Fibroblast of skin of left biceps (primary cell): Measurements from ENCODE around the gene SEMA6B.

ENCODE experiments used
- DNase-seq, 2 experiments: peaks; one replicate each; pipeline ENCODE4 v3.0.0-alpha.2; 2013; ENCODE audit warnings: low read depth in 2 of 2

The SEMA6B gene

GRCh38 chr19:4507804-4508203 lies 51.7 kb downstream of the SEMA6B start:
- DNase-seq = no peak

DNA sequence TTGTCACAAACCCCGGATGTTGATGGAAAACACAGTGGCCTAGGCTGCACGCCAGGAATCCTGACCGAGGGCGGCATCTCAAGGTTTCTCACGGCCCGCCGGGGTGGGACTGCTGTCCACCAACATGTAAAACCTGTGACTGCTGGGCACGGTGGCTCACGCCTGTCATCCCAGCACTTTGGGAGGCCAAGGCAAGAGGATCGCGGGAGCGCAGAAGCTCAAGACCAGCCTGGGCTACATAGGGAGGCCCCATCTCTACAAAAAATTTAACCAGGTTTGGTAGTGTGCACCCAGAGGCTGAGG lies 52.4 kb downstream of the SEMA6B start:
- no peak for DNase-seq

DNA sequence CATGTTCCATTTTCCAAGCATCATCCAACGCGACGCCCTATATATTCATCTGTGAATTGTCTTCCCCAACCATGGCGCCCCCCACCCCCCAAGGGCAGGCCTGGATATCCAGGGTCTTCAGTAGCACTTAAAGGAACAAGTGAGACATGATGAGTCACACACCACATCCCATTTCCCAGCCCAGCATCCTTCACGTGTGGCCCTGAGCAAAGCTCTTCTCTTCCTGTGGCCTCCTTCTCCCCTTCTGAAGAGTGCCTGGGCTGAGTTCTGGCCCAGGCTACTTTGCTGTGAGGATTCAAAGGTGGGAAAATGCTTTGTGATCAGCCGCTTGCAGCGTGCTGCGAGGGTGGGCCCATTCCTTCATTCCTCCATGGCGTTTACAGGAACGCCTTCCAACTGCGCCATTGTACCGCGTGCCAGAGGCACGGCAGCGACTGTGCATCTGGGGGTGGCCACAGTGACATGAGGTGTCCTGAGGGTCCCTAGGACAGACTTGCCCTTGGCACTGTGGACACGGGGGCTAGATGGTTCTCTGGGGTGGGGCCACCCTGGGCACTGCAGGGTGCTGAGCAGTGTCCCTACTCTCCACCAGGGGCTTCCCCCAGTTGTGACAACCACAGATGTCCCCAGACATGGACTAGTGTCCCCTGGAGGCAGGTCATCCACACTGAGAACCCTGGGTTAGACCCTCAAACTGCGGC lies 52.9 kb downstream of the SEMA6B start:
- peak; percentile 7 to 9 for DNase-seq

- DNase-seq = no peak
Observed at GRCh38 chr19:4505570-4506448, 53.7 kb downstream of the SEMA6B start.

DNA sequence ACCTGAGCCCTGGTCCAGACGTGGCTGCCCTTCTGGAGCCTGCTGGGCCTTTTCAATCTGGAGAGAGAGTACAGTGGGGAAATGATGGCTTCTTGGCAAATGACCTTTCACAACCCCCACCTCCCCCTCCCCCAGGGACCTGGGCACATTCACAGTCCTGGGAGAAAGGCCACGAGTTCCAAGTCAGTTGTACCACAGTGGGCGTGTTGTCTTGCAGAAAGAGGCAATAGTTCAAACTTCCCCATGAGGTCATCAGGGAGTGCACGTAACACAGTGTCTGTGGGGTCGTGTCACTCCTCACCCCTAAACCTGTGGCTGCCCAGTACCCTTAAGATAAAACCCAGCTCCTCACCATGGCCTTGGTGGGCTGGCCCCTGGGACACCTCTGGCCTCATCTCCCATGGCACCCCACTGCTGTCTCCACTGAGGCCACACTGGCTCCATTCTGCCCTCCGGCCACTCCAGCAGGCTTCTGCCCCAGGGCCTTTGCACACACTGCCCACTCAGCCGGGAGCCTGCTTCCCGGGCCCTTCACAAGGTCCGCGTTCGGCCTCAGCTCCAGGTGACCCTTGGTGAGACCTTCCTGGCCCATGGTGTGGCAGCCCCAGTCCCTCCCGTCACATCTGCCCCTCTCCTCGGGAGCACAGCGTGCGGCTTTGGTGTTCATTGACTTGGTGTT lies 54.5 kb downstream of the SEMA6B start:
- DNase-seq = no peak

DNA sequence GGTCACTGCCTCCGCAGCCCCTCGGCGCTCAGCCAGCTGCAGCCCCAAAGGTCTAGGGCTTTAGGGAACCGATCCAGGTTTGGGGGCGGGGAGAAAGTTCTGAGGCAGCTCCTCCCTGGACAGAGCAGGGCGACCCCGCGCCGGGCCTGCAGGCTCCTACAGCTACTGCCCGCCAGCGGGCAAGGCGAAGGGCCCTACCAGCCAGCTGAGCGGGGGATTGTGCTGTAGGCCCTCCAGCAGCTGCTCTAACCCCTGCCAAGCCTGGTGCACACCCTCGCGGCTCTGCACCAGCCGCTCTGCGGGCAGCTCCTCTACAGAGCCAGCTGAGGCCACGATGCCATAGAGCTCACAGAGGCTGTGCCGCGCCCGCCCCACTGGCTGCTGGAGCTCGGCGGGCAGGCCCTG lies 55.2 kb downstream of the SEMA6B start:
- no peak for DNase-seq

DNA sequence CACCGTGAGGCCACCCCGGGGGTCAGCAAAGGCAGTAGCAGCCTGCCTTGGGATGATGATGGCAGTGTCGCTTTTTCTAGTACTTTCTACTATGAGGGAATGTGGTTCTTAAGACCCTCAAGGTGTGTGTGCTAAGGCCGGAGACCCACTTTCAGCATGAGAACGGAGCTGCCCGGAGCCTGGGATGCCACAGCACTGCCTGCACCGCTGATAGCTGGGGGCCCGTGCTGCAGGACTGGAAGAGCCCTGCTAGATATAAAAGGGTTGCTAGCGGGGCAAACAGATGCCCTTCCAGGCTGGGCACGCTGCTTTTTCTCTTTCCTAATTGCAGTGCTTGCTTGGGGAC lies 55.7 kb downstream of the SEMA6B start:
- DNase-seq = no peak

DNA sequence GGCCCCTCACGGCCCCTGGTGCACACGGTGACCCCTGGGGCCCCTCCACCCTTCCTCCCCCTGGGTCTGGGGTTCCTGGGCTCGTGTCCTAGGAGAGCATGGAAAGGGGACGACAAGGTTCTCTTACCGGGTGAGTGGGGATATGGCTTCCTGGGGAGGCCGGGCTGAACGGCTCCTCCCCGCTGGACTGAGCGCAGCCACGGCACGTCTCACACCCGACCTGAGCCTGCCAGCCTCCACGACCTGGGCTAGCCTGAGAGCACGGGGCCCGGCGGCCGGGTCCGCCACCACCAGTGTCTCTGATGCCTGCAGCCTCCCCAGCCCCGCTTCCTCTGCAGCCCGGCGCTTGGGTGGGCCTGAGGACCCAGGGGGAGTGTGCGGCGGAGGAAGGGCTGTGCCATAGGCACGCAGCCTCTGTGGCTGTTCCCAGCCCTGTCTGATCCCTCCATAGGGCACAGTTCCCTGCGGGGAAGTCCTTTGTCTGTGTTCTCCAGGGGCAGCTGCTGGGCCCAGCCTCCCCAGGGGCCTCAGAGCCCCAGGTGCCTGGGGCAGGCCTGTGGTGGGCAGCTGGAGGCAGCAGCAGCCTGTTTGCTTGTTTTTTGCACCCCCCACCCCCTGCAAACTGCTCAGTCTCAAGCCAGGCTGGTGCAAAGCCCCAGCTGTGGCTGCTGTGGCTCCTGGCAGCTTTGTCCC lies 56.2 kb downstream of the SEMA6B start:
- DNase-seq = no peak

- DNase-seq = no peak
Observed at GRCh38 chr19:4502282-4503131, 57.0 kb downstream of the SEMA6B start.

GRCh38 chr19:4501691-4502090 lies 57.8 kb downstream of the SEMA6B start:
- DNase-seq = no peak

DNA sequence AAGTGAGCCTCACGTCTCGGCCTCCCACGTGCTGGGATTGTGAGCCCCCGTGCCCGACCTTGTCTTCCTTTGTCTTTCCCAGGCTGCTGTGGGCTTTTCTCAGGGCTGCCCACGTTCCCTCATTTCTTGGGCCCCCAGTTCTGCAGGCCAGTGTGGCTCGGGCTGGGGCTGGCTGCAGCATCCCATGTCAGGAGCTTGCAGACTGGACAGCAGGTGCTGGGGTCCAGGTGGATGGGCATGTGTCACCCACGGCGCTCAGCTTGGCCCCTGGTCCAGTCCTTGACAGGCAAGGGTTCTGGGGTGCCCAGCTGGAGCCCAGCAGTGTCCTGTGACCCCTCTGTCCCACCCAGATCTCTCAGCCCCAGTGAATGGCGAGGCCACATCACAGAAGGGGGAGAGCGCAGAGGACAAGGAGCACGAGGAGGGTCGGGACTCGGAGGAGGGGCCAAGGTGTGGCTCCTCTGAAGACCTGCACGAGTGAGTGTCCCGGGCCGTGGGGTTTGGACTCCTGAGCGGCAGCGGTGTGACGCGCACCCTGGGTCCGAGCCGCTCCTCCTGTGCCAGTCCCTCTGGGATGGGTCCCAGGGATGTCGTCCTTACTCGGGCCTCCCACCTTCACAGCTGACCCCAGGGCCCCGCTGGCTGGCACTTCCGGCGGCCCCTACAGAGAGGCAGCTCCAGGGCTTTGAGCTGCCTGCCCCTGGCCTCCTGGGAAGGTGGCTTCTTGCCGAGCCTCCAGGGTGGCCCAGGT lies 58.5 kb downstream of the SEMA6B start:
- no peak for DNase-seq

- DNase-seq = no peak
Observed at GRCh38 chr19:4499855-4500254, 59.6 kb downstream of the SEMA6B start.

DNA sequence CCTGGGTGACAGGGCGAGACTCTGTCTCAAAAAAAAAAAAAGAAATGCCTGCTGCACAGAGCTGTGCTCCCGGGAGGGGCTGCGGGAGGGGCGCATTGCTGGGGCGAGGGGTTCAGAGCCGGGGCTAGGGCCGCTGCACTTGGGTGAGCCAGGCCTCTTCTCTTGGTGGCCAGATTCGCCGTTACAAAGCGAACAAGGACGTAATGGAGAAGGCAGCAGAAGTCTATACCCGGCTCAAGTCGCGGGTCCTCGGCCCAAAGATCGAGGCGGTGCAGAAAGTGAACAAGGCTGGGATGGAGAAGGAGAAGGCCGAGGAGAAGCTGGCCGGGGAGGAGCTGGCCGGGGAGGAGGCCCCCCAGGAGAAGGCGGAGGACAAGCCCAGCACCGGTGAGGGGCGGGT lies 60.2 kb downstream of the SEMA6B start:
- DNase-seq = no peak

DNA sequence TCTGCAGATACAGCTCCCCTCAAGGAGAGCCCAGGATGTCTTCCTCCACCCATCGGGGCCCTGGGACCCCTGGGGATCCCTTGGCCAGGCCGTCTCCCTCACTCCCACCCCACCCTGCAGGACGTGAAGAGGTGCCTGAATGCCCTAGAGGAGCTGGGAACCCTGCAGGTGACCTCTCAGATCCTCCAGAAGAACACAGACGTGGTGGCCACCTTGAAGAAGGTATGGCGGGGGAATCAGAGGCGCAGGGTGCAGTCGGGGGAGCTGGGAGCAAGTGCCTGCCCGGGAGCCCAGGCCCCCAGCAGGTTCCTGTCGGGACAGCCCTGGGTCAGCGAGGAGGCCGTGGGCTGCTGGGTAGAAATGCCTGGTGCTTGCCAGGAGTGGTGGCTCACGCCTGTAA lies 60.8 kb downstream of the SEMA6B start:
- no peak for DNase-seq

- no peak for DNase-seq
Observed at GRCh38 chr19:4497770-4498389, 61.6 kb downstream of the SEMA6B start.

- DNase-seq = no peak
Observed at GRCh38 chr19:4496304-4496703, 63.2 kb downstream of the SEMA6B start.

GRCh38 chr19:4495471-4495870 lies 64.0 kb downstream of the SEMA6B start:
- DNase-seq = no peak

DNA sequence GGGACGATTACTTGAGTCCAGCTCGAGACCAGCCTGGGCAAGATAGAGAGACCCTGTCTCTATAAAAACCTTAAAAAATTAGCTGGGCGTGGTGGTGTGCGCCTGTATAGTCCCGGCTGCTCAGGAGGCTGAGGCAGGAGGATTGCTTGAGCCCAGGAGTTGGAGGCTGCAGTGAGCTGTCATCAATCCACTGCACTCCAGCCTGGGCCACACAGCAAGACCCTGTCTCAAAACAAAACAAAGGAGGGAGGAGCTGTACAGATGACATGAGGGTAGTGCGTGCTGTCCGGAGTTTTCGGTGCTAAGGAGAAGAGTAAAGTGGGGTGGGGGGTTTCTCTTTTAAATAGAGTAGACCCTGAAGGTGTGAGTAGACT lies 64.8 kb downstream of the SEMA6B start:
- DNase-seq = no peak

- DNase-seq = no peak
Observed at GRCh38 chr19:4493929-4494690, 65.4 kb downstream of the SEMA6B start.
